ENCODE data around the gene CACNA1B.

- TF ChIP-seq EGR1 (IDR thresholded peaks at IDR 0.05), result no peak
- no peak for TF ChIP-seq NFIC (IDR thresholded peaks at IDR 0.05)
Observed at GRCh38 chr9:138007566-138007917, 130.0 kb downstream of the CACNA1B start.

All from Ishikawa (cell line).